ENCODE data around the gene CCDC178. TPM values are rescaled to one million over a fixed set of nuclear protein-coding genes. Genes with fewer than 3 reads are reported as not detected.

CCDC178 gene
- total and polyA plus RNA-seq, 2 of the 4 experiments (the other 2 are of a cell fraction): not detected

GRCh38 chr18:33369711-33370449, 70.6 kb downstream of the CCDC178 start:
- H3K18ac ChIP-seq (ENCODE audit: low read depth, low read length): no peak overlapping the region
- no peaks in the 10 kb centered on the region for H3K27me3 ChIP-seq (ENCODE audit: control insufficient read depth, insufficient read depth, low read length)
- H3K9me3 ChIP-seq (ENCODE audit: control insufficient read depth, insufficient read depth, low read length): no peaks in the 10 kb centered on the region; the same call in 1 of the 2 replicates
- H3K9ac ChIP-seq (ENCODE audit: low read depth, low read length): no peak overlapping the region
- H3K4me1 ChIP-seq (ENCODE audit: control insufficient read depth, insufficient read depth, low read length): no peaks in the 10 kb centered on the region
- no peaks in the 10 kb centered on the region for H3K9me1 ChIP-seq (ENCODE audit: insufficient read depth, low read length)
- H2AK5ac ChIP-seq (ENCODE audit: low read depth, low read length): no peak overlapping the region
- no peak for DNase-seq
- in situ Hi-C loops (cut with MboI; ENCODE audit: low sequenced_read_pairs) (no loop called here), dilution Hi-C loops (cut with HindIII; ENCODE audit: low sequenced_read_pairs, unreplicated experiment) (no loop called here), intact Hi-C loops (cut with micrococcal nuclease) (no loop called here)
- H3K14ac ChIP-seq (replicated peaks; ENCODE audit: low read depth, low read length): no peak overlapping the region
- no peak overlapping the region for H3K4me2 ChIP-seq (ENCODE audit: low read depth, low read length)
- H4K8ac ChIP-seq (ENCODE audit: low read depth in 2 of 2, low read length in 2 of 2): no peak overlapping the region
- TF ChIP-seq POLR2A (IDR thresholded peaks at IDR 0.05; ENCODE audit: low read depth, low read length): no peak
- H2BK5ac ChIP-seq (ENCODE audit: low read depth, low read length, poor library complexity, severe bottlenecking): no peak overlapping the region
- H2BK120ac ChIP-seq (ENCODE audit: low read depth, low read length): no peak overlapping the region
- no peaks in the 10 kb centered on the region for H4K20me1 ChIP-seq (ENCODE audit: insufficient read depth, low read length)
- no TSS peak for BruUV-seq (replicated peaks)
- no peak overlapping the region for H4K91ac ChIP-seq (ENCODE audit: insufficient read depth, low read depth, low read length)
- no peak overlapping the region for H4K5ac ChIP-seq (ENCODE audit: low read depth, low read length)
- ATAC-seq (ENCODE audit: low read depth): no peak
- no CpG with 5 or more reads among the region's 8 CpGs for WGBS, 2 experiments (ENCODE audit: extremely low coverage in 2 of 2, insufficient read length in 1 of 2)
- POLR2A ChIA-PET (ENCODE audit: unreplicated experiment): no interaction called here
- H3K23ac ChIP-seq (ENCODE audit: low read depth, low read length): no peak overlapping the region
- no peak overlapping the region for H2AFZ ChIP-seq (replicated peaks; ENCODE audit: low read length, poor library complexity)
- H2AK9ac ChIP-seq (replicated peaks; ENCODE audit: low read depth, low read length, poor library complexity): no peak overlapping the region
- CTCF ChIA-PET: no interaction called here
- H3K4ac ChIP-seq (ENCODE audit: low read depth, low read length): no peak overlapping the region
- no peaks in the 10 kb centered on the region for H3K36me3 ChIP-seq (ENCODE audit: control insufficient read depth, insufficient read depth, low read length)
- H3K79me1 ChIP-seq (ENCODE audit: low read depth in 1 of 2, low read length in 2 of 2): no peaks in the 10 kb centered on the region
- no peak overlapping the region for H2BK15ac ChIP-seq (ENCODE audit: low read depth, low read length)
- no peak overlapping the region for H3K56ac ChIP-seq (ENCODE audit: extremely low read depth, insufficient read depth, low read length)
- H3K27ac ChIP-seq (ENCODE audit: insufficient read depth, low read length): no peak overlapping the region
- no peak overlapping the region for H2BK20ac ChIP-seq (ENCODE audit: low read depth, low read length)
- H3K4me3 ChIP-seq (ENCODE audit: insufficient read depth, low read depth, low read length): no peak overlapping the region
